Esophagus muscularis mucosa (tissue), 3 donors: Measurements from ENCODE around the gene EIF4G3.

Experiments used
- CTCF ChIP-seq, 3 experiments: fragments of 200-600 bp in 2 of 3; fragments of 450-650 bp in 1 of 3; sonication (generic) in 2 of 3; IDR thresholded peaks; one replicate each; pipeline ENCODE4 v1.5.1; 2017 to 2019; ENCODE audit warnings: antibody characterized with exemption in 3 of 3, mild to moderate bottlenecking in 2 of 3, moderate library complexity in 1 of 3
- POLR2A ChIP-seq: fragments of 450-650 bp; IDR thresholded peaks from one replicate; pipeline ENCODE4 v1.6.1; 2017; ENCODE audit warnings: antibody characterized with exemption, moderate library complexity, mild to moderate bottlenecking, low read depth
- POLR2AphosphoS5 ChIP-seq, 2 donors: sonication (generic); formaldehyde crosslinking; IDR thresholded peaks; one replicate each; pipeline ENCODE4 v1.6.1; 2017; ENCODE audit warnings: antibody characterized with exemption in 2 of 2

DNA sequence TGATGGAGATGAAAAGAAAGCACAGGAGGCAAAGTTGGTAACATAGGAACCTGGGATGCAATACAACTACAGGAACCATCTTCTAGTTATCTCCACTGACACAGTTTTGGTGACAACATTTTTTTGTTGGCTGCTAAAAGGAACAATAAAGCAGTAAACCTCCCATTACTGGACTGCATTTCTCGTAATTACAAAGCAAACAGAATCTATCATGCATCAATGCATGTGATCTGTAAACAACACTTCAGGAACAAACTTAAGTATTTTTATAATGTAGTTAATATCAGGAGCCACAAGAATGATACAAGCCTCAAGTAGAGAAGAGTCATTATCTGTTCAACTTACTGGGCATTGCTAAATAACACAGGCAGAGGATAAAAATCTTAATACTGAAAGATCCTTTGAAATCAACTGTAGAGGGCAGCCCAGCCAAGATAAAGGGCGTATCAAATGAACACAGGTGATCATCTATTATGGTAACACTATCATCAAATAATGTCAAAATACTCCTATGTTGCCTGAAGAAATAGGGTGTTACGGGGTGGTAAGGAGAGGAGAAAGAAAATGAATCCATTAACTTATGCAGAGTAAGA lies 193.3 kb downstream of the EIF4G3 start:
- TF ChIP-seq CTCF (IDR thresholded peaks at IDR 0.05) (peak in 1 of 3 experiments; percentile 4), POLR2A (no peak), POLR2AphosphoS5 (IDR thresholded peaks at IDR 0.05) (no peak)
